GM18517 (cell line): ENCODE data around the gene AKT1.

ENCODE experiments used
- ATAC-seq: cut with Tn5 transposase; IDR thresholded peaks from one replicate; pipeline ENCODE4 v1.9.1; 2021; ENCODE audit warnings: mild to moderate bottlenecking, moderate library complexity; ENCODE audit not compliant: unreplicated experiment

AKT1 gene

GRCh38 chr14:104800015-104800770, 4.6 kb upstream of the AKT1 start:
- no peak for ATAC-seq

GRCh38 chr14:104799244-104800014, 3.9 kb upstream of the AKT1 start:
- no peak for ATAC-seq

DNA sequence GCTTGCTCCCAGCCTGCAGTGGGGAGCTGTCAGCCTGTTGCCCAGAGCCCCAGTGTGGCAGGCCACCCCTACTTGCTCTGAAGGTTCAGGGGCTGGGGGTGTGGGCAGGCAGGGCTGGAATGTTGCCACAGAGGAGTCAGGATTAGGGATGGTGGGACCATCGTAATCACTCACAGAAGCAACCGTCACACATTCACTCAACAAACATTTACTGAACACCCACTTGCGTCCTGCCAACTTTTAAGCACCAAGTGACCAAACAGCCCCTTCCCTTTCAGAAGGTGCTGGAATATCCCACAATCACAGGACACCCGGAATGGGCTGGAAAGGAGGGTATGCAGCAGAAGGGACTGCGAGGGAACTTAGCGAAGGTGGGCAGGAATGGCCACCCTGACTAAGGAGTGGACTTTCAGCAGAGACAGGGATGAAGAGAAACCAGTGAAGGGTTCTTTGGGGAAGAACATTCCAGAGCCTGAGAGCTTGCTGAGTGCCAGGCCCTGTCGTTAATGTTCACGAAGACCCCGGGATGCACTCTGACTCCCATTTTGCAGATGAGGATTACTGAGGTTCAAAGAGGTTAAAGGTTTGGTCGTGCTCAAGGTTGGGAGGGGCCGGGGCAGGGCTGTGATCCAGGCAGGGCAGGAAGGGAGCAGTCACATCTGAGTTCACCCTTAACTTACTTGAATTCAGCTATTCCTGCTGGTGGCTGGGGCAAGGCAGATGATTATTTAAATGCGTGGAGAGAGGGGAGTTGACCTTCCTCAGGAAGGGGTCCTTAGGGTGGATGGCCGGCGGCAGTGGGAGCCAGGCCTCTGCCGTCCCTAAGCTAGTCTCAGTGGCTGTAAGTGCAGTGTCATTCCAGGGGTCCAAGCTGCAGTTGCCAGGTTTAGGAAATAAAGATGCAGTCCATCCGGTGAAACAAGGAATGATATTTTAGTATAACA, 3.0 kb upstream of the AKT1 start:
- no peak for ATAC-seq

DNA sequence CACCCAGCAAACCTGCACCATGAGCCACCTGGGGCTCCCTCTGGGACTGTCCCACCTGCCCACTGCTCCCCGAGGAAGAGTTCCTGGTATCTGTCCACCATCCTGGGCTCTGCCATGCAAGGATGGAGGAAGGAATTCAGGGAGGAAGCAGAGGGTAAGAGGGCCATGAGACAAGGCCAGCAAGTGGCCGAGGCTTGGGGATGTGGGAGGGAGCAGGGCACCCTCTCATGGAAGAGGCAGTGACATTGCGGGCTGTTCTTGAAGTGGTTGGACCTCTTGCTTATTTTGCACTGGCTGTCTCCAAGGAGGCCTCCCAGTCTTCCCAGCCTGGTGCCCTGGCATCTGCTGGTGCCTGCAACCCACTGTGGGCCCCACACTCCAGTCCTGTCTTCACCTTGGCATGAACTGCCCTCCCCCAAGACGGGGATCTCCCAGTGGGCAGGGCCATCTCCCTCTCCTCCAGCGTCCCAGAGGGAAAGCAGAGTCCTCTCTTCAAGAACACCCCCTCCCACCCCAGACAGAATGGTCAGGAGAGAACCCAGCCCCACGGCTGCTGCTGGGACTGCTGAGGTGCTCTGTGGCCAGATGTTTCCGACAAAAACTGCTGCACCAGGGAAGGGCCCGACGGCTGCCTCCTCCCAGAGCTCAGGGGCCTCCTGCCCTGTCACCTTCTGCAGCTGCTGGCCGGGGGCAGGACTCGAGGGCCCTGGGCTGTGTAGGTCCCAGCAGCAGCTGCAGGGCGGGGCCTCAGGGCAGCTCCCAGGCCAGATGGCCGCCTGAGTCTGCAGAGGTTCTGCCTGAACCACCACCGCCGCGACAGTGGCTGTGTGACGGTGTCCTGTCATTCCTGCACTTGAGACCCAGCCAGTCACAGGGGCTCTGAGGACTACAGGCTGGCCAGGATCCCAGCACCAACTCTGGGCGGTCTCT, 1.8 kb upstream of the AKT1 start:
- no peak for ATAC-seq

DNA sequence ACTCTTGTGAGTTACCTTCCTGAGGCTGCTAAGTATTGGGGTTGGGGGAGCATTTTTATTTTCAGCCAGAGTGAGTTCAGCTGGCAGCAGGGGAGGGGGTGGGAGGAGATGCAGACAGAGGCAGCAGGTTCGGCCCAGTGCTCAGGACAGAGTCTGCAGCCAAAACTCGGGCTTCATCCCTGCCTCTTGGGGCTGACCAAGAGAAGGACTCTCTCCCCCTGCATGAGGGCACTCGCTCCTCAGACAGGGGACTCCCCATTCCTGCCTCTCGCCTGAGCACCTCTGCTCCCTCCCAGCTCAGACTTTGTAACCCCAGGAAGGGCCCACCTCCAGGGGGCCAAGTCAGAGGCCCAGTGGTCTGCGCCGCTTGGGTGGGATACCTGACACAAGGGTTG, 1.1 kb upstream of the AKT1 start:
- ATAC-seq = no peak

DNA sequence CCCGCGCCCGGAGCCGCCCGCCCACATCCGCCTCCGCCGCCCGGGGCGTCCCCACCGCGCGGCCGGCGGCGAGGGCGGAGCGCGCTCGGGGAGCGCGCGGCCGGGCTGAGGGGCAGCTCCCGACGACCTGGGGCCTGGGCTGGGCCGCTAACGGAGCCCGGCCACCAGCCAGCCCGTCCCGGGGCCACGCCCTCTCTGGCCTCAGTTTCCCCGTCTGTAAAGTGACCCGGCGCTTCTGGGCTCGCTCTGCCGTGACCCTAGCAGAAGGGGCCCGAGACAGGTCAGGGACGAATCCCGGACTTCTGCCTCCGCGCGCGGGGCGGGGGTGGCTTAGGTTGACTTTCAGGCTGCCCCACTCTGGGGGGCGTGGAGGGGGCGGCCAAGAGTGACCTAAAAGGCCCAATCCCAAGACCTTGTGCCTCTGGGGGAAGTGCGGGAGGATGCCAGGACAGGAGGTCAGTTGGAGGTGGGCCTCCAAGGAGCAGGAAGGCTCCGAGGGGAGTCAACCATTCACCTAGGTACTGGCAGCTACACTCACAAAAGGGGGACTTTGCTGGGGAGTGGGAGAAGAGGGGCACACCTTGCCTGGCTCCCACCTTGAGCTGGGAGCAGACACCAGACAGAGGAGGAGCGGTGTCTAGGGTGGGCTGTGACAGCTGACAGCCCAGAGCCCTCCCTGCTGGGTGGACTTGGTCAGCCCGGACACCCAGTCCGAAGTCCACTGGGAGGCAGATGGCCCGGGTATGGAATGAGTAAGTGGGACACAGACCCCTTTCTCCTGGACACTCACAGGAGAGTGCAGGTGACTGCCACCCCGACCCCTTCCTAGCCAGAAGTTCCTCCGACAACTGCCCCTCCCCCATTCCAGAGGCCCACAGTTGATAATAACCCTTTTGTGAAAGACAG, 486 bp upstream of the AKT1 start:
- no peak for ATAC-seq

DNA sequence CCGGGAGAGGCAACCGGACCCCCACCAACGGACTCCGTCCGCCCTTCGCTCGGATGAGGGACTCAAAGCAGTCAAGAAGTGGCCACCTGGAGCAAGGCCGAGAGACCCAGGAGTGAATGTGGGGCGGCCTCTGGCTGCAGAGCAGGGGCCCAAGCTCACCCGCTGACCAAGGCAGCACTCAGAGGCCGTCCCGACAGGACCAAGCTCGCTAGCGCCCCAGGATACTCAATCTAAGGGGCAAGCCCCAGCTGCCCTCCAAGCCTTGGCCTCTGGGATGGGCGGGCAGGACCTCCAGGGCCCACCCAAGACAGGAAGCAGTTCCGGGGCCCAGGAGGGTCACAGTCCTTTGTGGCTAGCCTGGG, 936 bp downstream of the AKT1 start:
- ATAC-seq = no peak

GRCh38 chr14:104794099-104794498, 1.4 kb downstream of the AKT1 start:
- ATAC-seq = no peak

- no peak for ATAC-seq
Observed at GRCh38 chr14:104793703-104793959, 1.9 kb downstream of the AKT1 start.

DNA sequence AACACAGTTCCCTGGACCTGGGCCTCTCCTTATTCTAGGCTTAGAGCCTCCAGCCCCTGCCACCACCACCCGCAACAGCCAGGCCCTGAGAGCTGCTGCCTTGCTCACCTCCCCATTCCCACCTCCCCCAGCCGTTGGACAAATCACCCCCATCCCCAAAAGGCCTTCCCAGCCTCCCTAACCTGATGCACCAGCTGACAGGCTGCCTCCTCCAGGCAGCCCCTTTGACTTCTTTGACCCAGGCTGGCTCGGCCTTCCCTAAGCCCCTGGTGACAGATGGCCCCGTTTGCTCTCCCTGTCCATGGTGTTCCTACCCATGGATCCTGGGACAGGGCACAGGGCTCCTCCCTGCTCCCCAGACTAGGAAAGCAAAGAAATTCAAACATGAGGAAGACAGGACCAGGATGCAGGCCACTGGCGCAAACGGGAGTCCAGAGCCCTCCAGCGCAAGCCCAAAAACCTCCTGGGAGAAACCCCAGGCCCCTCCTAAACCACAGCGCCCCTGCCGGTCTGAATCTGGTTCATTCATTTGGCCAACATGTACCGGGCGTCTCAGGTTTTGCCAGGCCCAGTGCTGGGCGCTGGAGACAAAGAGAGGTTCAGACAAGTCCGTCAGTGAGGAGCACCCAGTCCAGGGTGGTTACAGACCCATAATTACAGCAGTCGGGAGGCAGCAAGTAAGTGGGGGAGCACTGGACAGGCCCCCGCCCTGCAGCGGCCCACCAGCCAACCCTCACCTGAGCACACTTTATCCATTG, 2.4 kb downstream of the AKT1 start:
- no peak for ATAC-seq

DNA sequence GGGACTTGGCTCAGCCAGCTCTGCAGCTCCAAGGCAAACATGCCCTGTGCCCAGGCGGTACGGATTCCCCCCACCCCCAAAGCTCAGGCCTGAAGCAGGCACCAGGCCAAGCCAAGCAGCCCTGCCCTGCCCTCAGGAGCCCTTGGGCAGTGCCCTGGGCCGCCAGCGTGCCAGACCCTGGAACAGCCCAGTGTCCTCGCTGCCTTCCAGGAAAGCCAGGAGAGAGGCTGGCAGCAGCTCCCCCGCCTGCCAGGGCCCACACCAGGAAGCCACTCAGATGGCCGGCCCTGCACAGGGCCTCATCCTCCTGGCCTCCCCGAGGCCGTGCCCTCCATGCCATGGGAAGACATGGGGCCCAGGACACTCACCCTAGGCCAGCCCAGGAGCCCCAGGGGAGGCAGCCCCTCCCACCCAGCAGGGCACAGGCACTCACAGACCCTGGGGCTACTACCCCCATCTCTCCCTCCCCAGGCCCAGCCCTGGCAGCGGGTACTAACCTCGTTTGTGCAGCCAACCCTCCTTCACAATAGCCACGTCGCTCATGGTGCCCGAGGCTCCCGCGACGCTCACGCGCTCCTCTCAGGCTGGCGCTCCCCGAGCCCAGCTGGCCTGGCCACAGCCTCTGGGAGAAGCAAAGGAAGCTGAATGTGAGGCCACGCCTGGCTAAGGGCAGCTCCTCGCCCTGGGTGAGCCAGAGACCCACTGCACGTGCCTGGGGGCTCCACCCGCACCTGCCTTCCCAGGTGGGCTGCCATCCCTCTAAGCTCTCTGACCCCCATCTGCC, 3.3 kb downstream of the AKT1 start:
- no peak for ATAC-seq

DNA sequence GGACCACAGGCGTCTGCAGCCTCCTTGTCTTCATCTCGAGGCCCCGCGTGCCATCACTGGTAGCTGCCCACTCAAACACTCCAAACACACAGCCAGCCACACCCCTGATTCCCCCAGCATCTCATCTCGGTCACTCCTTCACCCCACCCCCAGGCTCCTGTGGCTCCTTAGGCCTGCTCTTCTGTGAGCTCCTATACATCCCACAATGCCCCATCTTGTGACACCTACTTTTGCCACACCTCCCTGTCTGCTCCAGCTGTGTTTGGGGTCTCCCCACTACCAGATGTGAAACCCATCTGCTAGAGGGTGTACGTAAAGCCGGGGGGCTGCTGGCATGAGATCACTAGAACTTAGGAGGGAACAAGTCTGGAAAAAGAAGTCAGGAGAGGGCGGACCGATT, 4.1 kb downstream of the AKT1 start:
- no peak for ATAC-seq

GRCh38 chr14:104789752-104790743, 5.5 kb downstream of the AKT1 start:
- ATAC-seq = no peak

- ATAC-seq = no peak
Observed at GRCh38 chr14:104788873-104789663, 6.5 kb downstream of the AKT1 start.

DNA sequence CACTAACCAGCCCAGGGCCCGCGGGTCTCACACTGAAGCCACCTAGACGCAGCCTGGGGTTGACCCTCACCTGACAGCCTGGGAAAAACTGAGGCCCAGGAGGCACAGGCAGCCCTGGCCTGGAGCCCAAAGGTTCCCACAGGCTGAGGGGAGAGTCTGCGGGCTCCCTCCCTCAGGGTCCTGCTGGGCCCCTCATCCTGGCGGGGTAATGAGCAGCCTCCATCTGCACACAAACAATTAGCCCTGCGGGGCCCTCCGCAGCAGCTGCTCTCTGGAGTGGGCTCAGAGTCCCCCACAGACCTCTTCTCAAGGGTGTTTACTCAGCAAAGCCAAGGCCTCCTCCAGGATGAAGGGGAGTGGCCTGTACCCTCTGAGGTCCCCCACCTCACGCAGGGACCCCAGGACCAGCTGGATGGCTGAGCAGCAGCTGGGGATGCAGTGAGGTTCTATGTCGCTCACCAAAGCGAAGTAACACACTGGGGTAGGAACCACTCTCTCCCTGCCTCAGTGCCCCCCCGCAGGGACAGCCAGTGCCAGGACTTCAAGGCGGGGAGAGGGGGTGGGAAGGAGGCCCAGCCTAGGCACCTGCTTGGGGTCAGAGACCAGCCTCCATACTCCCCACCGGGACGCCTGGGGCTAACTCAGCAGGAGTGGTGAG, 7.3 kb downstream of the AKT1 start:
- ATAC-seq = no peak

DNA sequence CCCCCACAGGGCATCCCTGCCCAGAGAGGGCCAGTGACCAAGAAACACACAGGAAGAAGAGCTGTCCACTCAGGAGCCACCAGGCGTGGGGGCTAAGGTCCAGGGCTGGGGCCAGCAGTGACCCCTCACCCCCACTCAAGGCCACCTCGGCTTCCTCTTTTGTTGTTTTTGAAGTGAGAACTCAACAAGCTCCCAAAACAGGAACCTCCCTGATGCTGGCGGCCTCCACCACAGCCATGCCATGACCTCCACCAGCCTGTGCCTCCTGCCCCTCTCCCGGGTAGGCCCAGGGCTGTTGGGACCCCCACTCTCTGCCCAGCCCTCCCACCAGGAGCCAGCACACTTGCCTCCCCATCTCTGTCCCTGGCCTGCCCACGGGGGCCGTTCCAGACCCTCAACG, 7.8 kb downstream of the AKT1 start:
- no peak for ATAC-seq
